CD4-positive, alpha-beta T cell (primary cell): ENCODE measurements around the gene MPZL3. TPM values are rescaled to one million over a fixed set of nuclear protein-coding genes. Genes with fewer than 3 reads are reported as not detected.

Experiments used
- ATAC-seq: fragments of 200-7000 bp; cut with Tn5 transposase; one replicate; pipeline ENCODE4 v1.10.0; 2022; ENCODE audit warnings: mild to moderate bottlenecking; ENCODE audit not compliant: poor library complexity
- CTCF ChIA-PET: fragments of 350-600 bp; sonication (Branson Sonifier 250); formaldehyde crosslinking; loops from one replicate; lab custom pipeline; 2021; ENCODE audit warnings: antibody characterized with exemption, inconsistent platforms; lab: Charles Lee
- POLR2A ChIA-PET: fragments of 350-600 bp; sonication (Branson Sonifier 250); formaldehyde crosslinking; loops from one replicate; lab custom pipeline; 2021; ENCODE audit warnings: antibody characterized with exemption, inconsistent platforms; lab: Charles Lee
- DNase-seq, 14 experiments: peaks; one replicate each; pipeline ENCODE4 v3.0.0-alpha.2; 2013 to 2020; ENCODE audit warnings: mixed read lengths in 2 of 14
- H3K27ac ChIP-seq, 2 donors: one replicate each; pipeline versions ENCODE4 v1.5.1 to v1.7.0; 2013; ENCODE audit warnings: low read length in 2 of 2, low read depth in 1 of 2, mild to moderate bottlenecking in 1 of 2
- H3K27me3 ChIP-seq, 2 experiments: 1 replicate in 1 of 2; 2 replicates in 1 of 2; pipeline versions ENCODE4 v1.6.1 to v1.7.0; 2013; ENCODE audit warnings: low read length in 2 of 2, control low read depth in 1 of 2, mild to moderate bottlenecking in 1 of 2, moderate library complexity in 1 of 2; ENCODE audit not compliant: insufficient read depth in 2 of 2, control insufficient read depth in 1 of 2
- H3K36me3 ChIP-seq: one replicate; pipeline ENCODE4 v1.6.1; 2013; ENCODE audit warnings: low read length, control low read depth; ENCODE audit not compliant: insufficient read depth
- H3K4me1 ChIP-seq: one replicate; pipeline ENCODE4 v1.6.1; 2013; ENCODE audit warnings: low read length, control low read depth; ENCODE audit not compliant: insufficient read depth
- H3K4me3 ChIP-seq: one replicate; pipeline ENCODE4 v1.5.1; 2013; ENCODE audit warnings: mild to moderate bottlenecking, low read length, moderate library complexity
- H3K9me3 ChIP-seq, 2 experiments: 1 replicate in 1 of 2; 2 replicates in 1 of 2; pipeline versions ENCODE4 v1.6.1 to v1.7.0; 2013; ENCODE audit warnings: low read length in 2 of 2, mild to moderate bottlenecking in 2 of 2, control low read depth in 1 of 2, moderate library complexity in 1 of 2; ENCODE audit not compliant: control insufficient read depth in 1 of 2, insufficient read depth in 1 of 2
- H3K27ac Mint-ChIP-seq: one replicate; pipeline ENCODE4 v1.8.0; 2020; ENCODE audit warnings: mixed read lengths
- H3K27me3 Mint-ChIP-seq: one replicate; pipeline ENCODE4 v1.8.0; 2021; ENCODE audit warnings: mixed read lengths
- H3K36me3 Mint-ChIP-seq: one replicate; pipeline ENCODE4 v1.8.0; 2021; ENCODE audit warnings: low read depth, mixed read lengths
- H3K4me1 Mint-ChIP-seq: one replicate; pipeline ENCODE4 v1.8.0; 2021; ENCODE audit warnings: low read depth, mixed read lengths
- H3K4me3 Mint-ChIP-seq: one replicate; pipeline ENCODE4 v1.8.0; 2020; ENCODE audit warnings: mild to moderate bottlenecking, mixed read lengths
- H3K9me3 Mint-ChIP-seq: one replicate; pipeline ENCODE4 v1.8.0; 2020; ENCODE audit warnings: mixed read lengths
- CTCF ChIP-seq: fragments of 200-600 bp; IDR thresholded peaks from one replicate; pipeline ENCODE4 v1.8.0; 2022; ENCODE audit warnings: antibody characterized with exemption, mild to moderate bottlenecking
- intact Hi-C, 2 experiments: fragments of 100-400 bp; cut with DNase I in 1 of 2; cut with micrococcal nuclease in 1 of 2; formaldehyde crosslinking; loops; one replicate each; pipeline versions ENCODE4 v1.15.1 to v1.9.0; 2023 to 2025; cut with DNase I, micrococcal nuclease
- total RNA-seq, 174 experiments: library from RNA in 2 of 174; stranded (reverse) in 2 of 174; gene quantifications; one replicate each; pipeline ENCODE4 v1.2.3 and lab custom pipeline; 2021 to 2026

MPZL3 gene
- total RNA-seq, 2 experiments from 2014 or later, result 29.0 to 30.2 TPM

DNA sequence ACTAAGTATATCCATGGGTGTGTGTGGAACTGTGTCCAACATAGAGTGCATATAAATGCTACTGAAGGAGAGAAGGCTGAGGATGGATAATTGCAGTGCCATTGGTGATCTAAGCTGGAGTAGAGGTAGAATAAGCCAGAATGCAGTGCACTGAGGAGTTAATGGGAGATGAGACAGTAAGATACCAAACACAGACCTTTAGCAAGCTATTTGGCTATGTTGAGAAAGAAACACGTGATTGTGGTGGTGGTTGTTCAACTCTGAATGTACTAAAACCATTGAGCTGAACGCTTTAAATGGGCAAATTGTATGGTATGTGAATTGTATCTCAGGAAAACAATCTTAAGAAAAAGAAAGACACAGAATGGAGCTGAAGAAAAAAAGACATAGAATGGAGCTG is 50.2 kb downstream of the MPZL3 start:
- Mint-ChIP-seq H3K9me3 (no peaks in the 10 kb centered on the region), H3K27me3 (no peaks in the 10 kb centered on the region), H3K36me3 (peaks cover 29% of the 10 kb centered on the region), H3K27ac (no peak overlapping the region), H3K4me3 (no peak overlapping the region), H3K4me1 (peaks cover 11% of the 10 kb centered on the region)
- peak overlapping the region in 1 of 2 donors; percentile 19 for H3K27ac ChIP-seq
- no peak for TF ChIP-seq CTCF
- peaks cover 46% of the 10 kb centered on the region for H3K36me3 ChIP-seq
- POLR2A ChIA-PET, result interaction anchor here (0.7 to 2.1 kb wide), 10 partner anchors 10 to 234 kb away, joined by 3 to 12 read pairs (median 4); partner anchors contain the start of genes JAML, KMT2A, MPZL2 and MPZL3
- intact Hi-C loops, result loop anchor here (2.0 to 5.0 kb wide), 6 partner anchors 19 to 140 kb away; partner anchors contain the start of genes CD3D (in 1 of the 2), CD3G (in 1 of the 2) and JAML (in 1 of the 2)
- DNase-seq (no peak), ATAC-seq (no peak)
- no peak overlapping the region for H3K4me3 ChIP-seq
- H3K9me3 ChIP-seq, result no peaks in the 10 kb centered on the region
- H3K27me3 ChIP-seq, result no peaks in the 10 kb centered on the region
- H3K4me1 ChIP-seq, result peaks cover 68% of the 10 kb centered on the region
- CTCF ChIA-PET, result interaction anchor here (0.9 to 1.8 kb wide), 8 partner anchors 11 to 102 kb away, joined by 3 to 7 read pairs (median 4); partner anchors contain the start of genes CD3E and MPZL2

DNA sequence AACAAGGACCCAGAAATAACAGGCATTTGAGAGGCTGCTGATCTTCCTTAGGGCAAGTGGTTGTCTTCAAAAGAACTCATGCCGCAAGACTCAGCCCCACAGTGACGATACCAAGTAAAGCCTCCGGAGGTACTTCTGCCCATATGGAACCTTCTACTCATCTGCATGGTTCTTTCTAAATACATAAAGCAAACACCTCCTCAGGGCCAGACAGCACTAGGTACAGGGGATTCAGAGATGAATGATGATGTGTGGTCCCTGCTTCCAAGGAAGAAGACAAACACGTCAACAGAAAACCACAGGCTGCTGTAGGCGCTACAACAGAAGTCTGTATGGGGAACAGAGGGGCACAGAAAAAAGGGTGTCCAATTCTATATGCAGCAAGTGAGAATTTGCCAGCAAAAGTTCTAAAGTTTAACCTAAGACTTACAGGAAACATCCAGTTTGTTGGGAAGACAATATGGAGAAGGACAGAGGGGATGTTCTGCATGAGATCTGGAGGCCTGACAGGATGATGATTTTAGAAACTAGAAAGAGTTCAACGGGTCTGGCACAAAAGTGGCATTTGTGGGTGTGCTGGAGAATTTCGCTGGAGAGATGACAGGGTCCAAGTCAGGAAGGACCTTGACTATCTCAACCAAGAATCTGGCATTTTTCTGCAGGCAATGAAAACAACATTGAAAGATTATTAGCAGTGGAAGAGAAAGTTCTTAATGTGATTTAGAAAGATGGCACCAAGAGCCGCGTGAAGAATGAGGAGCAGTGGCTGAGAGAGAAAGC is 51.1 kb downstream of the MPZL3 start:
- intact Hi-C loops, result loop anchor here (2.0 to 5.0 kb wide), 4 partner anchors 24 to 141 kb away; partner anchors contain the start of genes CD3D (in 1 of the 2), CD3G (in 1 of the 2) and JAML (in 1 of the 2)
- TF ChIP-seq CTCF, result no peak
- no peak overlapping the region for H3K4me3 ChIP-seq
- H3K27ac ChIP-seq, result peak overlapping the region in 1 of 2 donors; percentile 42
- POLR2A ChIA-PET, result interaction anchor here (1.4 to 2.1 kb wide), 2 partner anchors 14 to 24 kb away, joined by 8 to 10 read pairs; partner anchors contain the start of gene JAML
- H3K4me1 ChIP-seq, result peaks cover 61% of the 10 kb centered on the region
- Mint-ChIP-seq H3K4me3 (no peak overlapping the region), H3K4me1 (peaks cover 11% of the 10 kb centered on the region), H3K9me3 (no peaks in the 10 kb centered on the region), H3K27ac (no peak overlapping the region), H3K36me3 (peaks cover 38% of the 10 kb centered on the region), H3K27me3 (no peaks in the 10 kb centered on the region)
- ATAC-seq (peak; percentile 83), DNase-seq (peak in 6 of 14 experiments; percentile 34 to 71 (median 48))
- no peaks in the 10 kb centered on the region for H3K27me3 ChIP-seq
- no peaks in the 10 kb centered on the region for H3K9me3 ChIP-seq
- CTCF ChIA-PET, result no interaction called here
- H3K36me3 ChIP-seq, result peaks cover 53% of the 10 kb centered on the region

GRCh38 chr11:118200497-118200896 is 51.7 kb downstream of the MPZL3 start:
- ATAC-seq, result no peak
- Mint-ChIP-seq H3K27me3 (no peaks in the 10 kb centered on the region), H3K27ac (no peak overlapping the region), H3K4me3 (no peak overlapping the region), H3K4me1 (peaks cover 11% of the 10 kb centered on the region), H3K36me3 (peaks cover 41% of the 10 kb centered on the region), H3K9me3 (no peaks in the 10 kb centered on the region)
- H3K27ac ChIP-seq, result peak overlapping the region; percentile 14 to 36
- CTCF ChIA-PET, result no interaction called here
- TF ChIP-seq CTCF, result no peak
- intact Hi-C loops, result loop anchor here (2.0 to 5.0 kb wide), 4 partner anchors 24 to 142 kb away; partner anchors contain the start of genes CD3D (in 1 of the 2), CD3G (in 1 of the 2) and JAML (in 1 of the 2)
- peaks cover 52% of the 10 kb centered on the region for H3K36me3 ChIP-seq
- DNase-seq, result no peak
- peaks cover 56% of the 10 kb centered on the region for H3K4me1 ChIP-seq
- no peaks in the 10 kb centered on the region for H3K9me3 ChIP-seq
- POLR2A ChIA-PET, result no interaction called here
- H3K4me3 ChIP-seq, result no peak overlapping the region
- no peaks in the 10 kb centered on the region for H3K27me3 ChIP-seq
